ELR (cell line): ENCODE results near the gene PALD1.
"Not testable (repeated sequence)": the region's sequence is repeated elsewhere in the genome, so short reads cannot be mapped to it uniquely, and the experiment has no call there.

ENCODE experiments used
- DNase-seq: peaks from one replicate; pipeline ENCODE4 v3.0.0-alpha.2; 2015; ENCODE audit warnings: low read depth

Gene PALD1

DNA sequence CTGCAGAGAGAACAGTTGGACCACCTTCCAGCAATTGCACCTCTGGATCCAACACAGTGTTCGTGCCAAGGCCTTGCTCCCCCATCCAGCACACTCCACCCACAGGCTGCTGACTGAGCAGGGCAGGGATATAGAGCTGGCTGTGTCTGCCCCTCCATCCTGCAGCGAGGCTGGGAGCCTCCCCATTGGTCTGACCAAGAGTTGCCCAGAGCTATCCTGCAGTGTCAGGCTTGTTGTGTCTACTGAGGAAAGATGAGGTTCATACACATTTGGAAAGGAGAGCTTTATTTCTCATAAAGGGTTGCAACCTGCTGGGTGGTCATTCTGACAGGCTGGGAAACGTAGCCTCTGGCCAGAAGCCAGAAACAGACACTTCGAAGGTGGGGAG lies 96.9 kb downstream of the PALD1 start:
- no peak for DNase-seq

DNA sequence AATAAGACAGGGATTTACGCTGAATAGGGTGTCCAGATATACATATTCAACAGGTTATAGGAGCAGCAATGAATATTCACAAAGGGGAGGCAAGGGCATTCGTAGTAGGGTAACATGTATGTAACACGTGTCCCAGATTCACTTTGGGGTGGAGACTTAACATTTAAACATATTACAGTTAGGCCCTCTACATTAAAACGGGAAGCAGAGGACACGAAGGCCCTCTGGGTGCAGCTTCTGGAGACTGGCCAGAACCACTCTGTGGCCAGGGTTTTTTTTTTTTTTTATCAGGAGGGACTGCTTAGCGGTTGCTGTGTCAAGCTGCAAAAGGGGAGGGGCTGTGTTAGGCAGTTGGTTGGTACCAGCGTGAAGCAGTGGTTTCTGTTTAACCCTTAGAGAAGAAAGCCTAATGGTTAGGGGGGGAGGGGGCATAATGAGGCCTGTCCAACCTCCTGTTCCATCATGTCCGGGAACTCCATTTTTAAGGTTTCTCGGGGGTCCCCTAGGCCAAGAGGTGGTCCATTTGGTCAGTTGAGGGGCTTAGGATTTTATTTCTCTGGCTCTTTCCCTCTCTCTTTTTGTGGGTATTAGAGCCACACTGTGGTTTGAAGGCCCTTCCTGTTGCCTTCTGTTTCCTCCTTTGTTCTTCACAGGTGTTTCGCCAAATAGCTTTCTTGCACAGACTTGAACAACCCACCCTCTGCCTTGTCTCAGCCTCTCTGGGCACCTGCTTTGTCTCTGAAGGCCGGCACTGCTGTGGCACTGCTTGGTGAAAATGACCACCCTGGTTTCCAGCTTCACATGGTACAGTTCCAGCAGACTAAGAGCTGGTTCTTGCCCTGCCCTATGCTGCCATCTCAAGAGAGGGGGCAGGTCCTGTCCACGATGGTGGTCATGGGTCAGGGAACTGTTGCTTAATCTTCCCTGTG lies 97.6 kb downstream of the PALD1 start:
- peak; percentile 46 for DNase-seq

DNA sequence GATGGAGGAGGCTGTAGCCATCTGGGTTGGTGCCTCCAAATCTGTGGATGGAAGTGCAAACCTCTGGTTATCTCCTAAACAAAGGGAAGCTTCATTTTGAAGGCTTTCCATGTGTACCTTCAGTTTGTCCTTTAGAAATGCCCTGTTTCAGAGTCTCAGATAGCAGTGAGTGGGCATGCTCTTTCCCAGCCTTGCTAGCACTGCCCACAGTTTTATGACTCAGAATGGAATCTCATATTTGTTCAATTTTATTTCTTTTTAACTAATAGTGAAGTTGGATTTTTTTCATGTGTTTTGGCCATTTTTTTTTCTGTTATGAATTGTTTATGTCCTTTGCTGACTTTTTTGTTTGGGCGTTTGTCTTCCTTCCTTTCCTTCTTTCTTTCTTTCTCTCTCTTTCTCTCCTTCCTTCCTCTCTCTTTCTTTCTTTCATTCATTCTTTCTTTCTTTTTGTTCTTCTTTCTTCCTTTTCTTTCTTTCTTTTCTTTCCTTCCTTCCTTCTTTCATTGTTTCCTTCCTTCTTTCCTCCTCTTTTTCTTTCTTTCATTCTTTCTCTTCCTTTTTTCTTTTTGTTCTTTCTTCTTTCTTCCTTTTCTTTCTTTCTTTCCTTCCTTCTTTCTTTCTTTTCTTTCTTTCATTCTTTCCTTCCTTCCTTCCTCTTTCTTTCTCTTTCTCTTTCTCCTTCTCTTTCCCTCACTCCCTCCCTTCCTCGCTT lies 98.4 kb downstream of the PALD1 start:
- DNase-seq, result peak; percentile 46

DNA sequence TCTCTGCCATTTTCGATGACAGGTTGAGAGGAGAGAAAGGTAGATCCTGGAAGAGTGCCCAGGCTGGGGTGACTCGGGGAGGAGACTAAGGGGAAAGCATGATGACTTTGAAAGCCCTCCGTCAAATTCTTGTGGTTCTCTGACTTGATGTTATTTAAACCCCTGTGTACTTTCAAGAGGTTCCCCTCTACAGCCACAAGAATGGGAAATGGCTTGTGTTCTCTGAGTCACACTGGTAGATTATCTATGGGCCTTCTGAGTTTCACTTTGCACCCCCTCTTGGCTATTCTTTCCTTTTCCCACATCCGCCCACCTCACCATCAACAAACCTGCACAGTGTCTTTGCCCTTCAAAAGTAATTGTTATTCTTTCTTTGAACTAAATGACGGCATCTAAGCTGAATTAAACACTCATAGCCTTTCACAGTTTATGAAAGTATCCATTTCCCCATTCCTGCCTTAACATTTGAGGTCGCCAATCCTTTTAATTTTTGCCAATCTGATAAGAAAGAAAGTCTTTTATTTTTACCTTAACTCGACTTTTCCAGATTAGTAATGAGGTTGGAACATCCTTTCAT lies 99.9 kb downstream of the PALD1 start:
- peak; percentile 85 for DNase-seq

DNA sequence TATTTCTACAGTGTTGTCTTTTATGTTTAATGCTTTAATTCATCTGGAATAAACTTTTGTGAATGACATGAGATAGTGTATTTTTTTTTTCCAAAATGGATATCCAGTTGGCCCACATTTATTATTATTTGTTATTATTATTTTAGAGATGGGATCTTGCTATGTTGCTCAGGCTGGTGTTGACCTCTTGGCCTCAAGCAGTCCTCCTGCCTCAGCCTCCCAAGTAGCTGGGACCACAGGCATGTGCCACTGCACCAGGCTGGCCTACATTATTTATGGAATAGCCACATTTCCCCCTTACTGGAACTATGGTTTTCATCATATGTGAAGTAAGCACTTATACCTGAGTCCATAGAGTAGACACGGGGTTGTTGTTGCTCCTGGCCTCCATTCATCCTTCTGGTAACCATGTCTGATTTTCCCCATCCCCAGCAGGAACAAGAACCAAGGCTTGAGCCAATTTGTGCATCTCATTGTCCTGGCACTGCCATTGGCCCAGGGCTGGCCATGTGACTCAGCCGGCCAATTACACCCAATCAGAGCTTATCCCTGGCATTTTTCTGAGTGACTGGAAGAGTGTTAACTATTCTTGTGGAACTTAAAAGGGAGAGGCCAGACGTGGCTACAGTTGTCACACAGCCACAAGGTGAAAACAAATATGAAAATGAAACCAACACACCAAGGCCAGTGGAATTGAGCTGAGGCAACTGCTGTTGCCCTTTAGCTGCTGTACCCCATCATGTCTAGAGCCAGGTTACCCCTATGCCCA lies 100.9 kb downstream of the PALD1 start:
- no peak for DNase-seq

DNA sequence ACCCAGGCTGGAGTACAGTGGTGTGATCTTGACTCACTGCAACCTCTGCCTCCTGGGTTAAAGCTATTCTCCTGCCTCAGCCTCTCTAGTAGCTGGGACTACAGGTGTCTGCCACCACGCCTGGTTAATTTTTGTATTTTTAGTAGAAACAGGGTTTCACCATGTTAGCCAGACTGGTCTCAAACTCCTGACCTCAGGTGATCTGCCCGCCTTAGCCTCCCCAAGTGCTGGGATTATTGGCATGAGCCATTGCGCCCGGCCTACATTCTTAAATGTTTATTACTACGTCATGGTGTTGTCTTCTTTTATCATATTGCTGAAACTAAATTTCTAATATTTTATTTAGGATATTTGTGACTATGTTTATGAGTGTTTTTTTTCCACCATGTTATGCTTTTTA lies 102.6 kb downstream of the PALD1 start:
- not testable (repeated sequence) for DNase-seq

DNA sequence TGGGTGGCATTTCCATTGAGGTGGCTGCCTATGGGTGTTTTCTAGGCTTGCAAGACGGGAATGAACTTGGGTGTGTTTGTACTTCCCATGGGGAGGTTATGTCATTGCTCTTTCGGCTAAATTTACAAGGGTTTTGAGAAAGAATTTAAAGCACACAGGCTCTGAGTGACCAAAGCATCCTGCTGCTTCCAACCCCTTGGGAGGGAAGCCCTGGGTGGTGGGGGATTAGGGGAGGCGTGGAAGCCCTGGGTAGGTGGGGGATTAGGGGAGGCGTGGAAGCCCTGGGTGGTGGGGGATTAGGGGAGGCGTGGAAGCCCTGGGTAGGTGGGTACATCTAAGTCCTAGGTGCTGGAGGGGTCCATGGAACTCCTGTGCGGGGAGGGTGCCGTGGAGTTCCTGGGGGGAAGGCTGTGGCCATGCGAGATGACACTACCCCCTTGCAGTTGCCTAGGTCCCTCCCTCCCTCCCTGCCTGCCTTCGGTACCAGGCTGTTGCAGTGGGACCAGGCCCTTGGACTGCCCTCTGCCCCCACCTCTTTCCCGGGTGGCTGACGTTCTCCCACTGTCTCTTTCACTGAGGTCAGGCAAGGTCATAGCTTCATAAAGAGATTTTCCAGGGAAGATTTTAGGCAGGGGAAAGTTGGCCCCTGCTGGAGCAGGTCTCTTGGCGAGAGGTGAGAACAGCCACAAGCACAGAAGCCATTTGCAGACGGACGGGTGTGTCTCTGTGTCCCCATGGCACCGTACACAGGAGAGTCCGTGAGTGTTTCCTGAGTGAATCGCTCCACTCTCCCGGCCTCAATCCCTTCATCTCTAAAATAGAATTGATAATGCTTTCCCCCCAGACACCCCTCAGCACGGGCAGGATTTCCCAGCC lies 104.5 kb downstream of the PALD1 start:
- DNase-seq, result no peak

DNA sequence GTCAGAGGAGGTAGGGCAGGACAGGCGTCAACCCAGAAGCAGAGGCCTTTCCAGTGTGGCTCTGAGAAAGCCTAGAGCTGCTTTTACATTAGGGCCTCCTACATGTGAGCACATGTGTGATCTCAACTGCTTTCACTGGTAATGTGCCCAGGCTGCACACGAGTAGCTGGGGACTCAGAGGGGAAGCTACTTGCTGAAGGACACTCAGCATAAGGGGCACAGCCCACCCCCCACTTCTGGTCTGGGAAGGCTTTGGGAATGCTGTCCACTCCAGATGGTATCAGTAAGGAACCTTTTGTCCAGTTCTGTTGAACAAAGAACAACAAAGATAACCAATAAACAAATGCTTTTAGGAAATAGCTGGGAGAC lies 105.1 kb downstream of the PALD1 start:
- DNase-seq, result no peak

DNA sequence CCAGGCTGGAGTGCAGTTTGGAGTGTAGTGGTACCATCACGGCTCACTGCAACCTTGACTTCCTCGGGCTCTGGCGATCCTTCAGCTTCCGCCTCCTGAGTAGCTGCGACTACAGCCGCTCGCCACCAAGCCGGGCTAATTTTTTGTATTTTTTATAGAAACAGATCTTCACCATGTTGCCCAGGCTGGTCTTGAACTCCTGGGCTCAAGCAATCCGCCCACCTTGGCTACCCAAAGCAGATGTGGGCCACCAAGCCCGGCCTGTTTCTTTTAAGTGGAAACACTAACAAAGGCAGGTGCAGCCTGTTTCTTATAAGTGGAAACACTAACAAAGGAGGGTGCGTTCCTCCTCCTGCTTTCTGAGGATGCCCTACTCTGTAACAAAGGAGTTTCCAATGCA lies 105.8 kb downstream of the PALD1 start:
- no peak for DNase-seq

DNA sequence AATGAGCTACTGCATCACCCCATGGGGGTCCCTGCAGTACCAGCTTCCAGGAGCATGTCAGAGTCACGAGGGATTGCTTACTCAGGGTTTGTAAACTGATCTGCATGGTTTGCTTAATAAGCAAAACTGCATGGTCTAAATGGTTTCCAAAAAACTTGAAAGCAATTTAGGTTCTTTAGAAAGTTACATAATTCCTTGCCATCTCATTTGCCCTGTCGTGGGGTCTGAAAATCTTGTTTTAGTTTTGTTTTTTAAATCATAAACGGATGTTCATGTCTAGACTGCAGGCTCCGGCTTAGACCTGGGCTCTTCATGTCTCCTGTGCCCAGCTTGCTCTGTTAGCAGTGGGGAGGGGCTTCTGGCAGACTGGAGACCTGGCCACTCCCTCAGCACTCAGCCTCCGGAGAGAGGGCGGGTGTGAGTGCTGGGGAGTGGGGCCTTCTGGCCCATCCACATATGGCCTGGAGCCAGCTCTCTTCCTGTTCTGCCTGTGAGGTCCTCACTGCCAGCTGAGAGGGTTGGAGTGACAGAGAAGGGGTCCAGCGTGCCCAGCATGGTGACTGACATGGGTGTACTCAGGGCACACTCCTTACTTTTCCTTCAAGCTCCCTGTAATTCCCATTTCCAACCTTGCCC lies 106.5 kb downstream of the PALD1 start:
- DNase-seq, result no peak

DNA sequence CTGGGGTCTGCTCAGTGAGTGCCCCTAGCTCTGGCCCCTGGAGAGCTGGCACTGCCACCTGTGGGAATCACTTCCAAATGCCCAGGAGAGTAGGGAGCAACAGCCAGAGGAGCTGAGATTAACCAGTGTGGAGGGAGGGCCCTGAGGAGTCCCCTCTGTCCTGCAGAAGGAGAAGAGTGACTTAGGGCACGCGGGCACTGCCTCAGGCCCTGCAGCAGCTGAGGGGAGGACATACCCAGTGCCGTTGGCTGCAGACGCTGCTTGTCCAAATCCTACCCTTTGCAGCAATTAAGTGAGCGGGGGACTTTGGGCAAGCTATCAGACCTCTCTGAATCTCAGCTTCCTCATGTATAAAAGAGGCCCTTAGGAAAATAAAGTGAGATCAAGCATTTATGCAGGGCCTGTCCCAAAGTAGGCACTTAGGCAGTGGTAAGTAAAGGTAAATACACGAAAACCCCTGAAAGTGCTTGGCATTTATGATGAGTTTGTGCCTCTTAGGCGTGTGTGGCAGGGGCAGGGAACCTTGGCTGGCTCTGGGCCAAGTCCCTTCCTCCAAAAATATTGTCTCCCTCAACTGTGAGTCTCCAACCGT lies 107.1 kb downstream of the PALD1 start:
- no peak for DNase-seq

DNA sequence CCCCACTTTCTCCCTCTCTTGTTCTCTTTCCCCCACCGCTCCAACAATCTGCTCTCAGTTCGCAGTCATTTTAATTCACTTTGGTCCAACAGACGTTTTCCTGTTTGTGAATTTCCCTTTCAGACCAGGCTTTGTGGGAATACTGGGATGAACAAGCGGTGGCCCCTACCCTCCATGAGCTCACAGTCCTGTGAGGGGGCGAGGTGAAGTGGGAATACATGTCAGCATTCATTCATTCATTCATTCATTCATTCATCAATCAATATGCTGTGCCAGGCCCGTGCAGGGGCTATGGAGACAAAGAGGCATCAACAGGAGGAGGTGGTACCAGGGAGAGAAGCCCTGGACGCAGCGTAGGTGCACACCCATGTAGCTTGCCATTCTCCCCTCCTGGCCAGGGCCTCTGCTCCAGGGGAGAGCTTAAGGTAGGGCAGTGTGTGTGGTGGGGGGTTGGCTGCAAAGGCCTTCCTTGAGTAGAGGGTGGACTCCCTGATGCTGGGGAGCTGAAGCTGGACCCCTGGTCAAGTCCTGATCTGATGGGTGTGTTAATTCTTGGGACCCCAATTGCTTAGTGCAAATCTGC lies 107.9 kb downstream of the PALD1 start:
- DNase-seq, result no peak

DNA sequence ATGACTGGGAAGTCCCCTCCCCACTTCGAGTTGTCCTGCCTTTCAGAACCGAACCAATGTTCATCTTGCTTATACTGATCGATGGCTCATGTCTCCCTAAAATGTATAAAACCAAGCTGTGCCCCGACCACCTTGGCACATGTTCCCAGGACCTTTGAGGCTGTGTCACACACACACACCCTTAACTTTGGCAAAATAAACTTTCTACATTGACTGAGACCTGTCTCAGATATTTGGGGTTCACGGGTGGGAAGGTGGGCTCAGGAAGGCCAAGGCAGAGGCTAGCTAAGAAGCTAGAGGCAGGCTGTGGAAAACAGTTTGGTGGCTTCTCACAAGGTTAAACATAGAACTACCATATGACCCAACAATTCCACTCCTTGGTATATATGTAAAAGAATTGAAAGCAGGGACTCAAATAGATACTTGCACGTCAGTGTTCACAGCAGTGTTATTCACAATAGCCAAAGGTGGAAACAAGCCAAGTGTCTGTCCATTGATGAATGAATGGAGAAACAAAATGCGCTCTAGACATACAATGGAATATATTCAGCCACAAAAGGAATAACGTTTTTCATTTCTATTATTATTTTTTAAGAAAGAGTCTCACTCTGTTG lies 108.6 kb downstream of the PALD1 start:
- DNase-seq, result no peak

DNA sequence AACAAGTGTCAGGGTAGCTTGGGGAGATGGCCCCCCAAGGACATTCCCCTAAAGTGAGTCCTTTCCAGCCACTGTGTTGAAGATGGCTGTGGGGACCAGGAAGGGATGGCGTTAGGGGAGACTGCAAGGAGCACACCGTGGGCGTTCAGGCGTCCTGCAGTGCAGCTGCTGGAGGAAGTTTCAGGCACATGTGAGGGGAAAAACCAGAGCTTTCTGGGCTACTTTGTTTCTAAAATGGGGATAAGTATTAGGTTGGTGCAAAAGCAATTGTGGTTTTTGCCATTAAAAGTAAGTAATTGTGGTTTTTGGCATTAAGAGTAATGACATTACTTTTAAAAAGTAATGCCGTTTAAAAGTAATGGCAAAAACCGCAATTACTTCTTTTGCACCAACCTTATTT lies 109.7 kb downstream of the PALD1 start:
- DNase-seq, result no peak

DNA sequence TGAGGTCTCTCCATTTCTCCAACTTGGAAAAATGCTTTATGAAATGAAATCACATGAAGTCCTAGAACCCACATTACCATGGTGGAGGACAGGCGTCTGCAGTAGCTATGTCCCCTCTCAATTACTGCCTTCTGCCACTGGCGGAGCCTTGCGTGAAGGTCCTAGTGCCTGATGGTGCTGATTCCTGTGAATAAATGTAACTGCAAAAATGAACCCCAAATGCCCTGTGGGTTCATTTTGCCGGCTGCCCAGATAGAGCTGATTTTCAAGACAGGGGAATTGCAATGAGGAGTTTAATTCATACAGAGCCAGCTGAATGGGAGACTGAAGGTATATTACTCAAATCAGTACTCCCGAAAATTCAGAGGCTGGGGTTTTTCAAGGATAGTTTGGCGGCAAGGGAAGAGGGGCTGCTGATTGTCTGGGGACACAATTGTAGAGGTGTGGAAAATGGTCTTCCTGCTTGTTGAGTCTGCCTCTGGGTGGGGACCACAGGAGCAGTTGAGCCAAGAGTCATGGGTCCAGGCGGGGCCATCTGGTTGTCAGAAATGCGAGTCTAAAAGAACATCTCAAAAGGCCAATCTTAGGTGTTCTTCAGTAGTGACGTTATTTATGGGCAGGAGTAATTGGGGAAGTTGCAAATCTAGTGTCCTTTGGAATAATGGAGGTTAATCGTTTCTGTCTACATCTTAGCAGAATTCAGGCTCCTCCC lies 110.4 kb downstream of the PALD1 start:
- no peak for DNase-seq

DNA sequence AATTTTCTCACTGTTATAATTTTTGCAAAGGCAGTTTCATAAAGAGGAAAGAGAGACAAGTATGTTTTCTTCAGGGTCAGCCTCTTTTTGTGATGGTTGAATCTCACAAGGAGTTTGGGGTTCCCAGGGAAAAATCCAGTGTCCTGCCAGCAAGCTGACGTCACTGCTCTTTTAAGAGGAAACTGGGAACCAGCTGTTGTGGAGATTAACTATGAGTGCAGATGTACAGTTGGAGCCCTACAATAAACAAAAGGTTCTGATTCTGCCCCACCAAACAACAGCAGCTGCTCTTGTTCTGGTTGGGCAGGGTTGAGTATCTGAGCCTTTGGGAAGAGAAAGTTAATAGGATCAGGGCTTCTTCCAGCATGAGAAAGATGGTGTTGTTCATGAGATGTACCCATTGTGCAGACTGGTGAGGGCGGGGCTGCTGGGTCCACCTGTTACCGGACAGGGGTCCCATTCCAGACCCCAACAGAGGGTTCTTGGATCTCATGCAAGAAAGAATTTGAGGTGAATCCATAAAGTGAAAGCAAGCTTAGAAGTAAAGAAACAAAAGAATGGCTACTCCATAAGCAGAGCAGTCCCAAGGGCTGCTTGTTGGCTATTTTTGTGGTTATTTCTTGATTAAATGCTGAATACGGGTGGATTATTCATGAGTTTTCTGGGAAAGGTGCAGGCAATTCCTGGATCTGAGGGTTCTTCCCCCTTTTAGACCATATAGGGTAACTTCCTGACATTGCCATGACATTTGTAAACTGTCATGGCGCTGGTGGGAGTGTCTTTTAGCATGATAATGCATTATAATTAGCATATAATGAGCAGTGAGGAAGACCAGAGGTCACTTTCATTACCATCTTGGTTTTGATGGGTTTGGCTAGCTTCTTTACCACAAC lies 111.4 kb downstream of the PALD1 start:
- no peak for DNase-seq

DNA sequence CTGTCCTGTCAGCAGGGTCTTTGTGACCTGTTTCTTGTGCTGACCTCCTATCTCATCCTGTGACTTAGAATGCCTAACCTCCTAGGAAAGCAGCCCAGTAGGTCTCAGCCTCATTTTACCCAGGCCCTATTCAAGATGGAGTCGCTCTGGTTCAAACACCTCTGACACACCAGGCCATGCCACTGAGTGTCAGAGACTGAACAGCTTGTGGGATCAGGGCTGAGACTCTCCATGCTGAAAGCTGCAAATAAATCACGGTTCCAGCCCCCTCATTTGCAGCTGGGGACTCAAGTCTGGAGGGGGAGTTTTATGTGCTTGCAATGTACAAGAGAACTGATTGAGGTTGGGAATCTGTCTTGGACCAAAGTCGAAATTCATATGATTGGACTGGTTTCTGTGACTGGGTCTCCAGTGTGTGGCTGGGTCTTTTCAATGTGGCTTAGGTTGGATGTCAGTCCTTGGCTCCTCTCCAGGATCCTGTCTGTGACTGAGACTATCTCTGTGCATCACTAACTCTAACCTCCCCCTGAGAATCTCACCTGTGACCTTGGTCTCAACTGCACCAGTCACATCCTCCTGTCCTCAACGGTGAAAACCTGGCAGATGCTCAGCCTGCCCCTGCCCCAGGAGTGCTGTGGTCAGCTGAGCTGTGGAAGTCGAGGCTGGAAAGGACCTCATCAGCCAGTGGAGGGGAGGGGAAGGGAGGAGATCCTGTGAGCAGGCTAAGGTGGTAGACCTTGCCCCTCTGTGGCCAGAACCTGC lies 112.3 kb downstream of the PALD1 start:
- DNase-seq, result no peak
